NCI-H2227 (cell line): ENCODE results near the gene CDH4.

Experiments used
- DNase-seq: peaks from one replicate; lab custom pipeline; 2025; ENCODE audit not compliant: unreplicated experiment; lab: John Stamatoyannopoulos, UW

CDH4 gene

GRCh38 chr20:61755971-61756845 lies 504.1 kb downstream of the CDH4 start:
- DNase-seq: no peak

DNA sequence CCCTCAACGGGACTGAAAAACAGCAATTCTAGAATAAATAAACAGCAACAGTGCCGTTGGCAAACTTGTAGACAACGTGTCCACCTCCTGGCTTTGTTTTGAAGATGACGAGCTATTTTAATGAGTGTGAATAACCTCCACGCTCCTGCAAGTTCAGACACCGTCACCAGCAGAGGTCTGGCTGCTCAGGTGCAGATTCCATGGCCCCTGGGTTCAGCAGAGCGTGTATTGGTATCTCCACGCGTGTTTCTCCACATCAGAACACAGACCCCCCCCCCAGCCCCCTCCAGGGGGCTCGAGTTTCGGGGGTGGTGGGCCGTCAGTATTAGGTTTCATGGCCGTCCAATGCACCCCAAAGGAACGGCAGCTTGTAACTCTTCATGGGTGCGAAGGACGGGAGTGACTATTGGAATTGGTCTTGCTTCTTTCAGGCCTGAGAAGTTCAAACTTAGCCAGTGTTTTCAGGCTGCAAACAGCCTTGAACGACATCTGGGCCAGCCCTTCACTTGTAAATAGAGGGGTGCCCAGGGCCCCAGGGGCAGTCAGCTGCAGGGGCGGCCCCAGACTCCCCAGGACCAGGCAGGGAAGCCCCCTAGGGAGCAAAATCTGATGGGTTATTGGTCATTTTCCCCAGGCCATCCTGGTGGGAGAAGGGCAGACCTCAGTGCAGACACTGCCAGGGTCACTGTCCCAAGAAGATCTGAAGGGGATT lies 505.1 kb downstream of the CDH4 start:
- no peak for DNase-seq

GRCh38 chr20:61757678-61758563 lies 505.9 kb downstream of the CDH4 start:
- no peak for DNase-seq

- DNase-seq: no peak
These were observed 506.6 kb downstream of the CDH4 start for GRCh38 chr20:61758564-61759200.

DNA sequence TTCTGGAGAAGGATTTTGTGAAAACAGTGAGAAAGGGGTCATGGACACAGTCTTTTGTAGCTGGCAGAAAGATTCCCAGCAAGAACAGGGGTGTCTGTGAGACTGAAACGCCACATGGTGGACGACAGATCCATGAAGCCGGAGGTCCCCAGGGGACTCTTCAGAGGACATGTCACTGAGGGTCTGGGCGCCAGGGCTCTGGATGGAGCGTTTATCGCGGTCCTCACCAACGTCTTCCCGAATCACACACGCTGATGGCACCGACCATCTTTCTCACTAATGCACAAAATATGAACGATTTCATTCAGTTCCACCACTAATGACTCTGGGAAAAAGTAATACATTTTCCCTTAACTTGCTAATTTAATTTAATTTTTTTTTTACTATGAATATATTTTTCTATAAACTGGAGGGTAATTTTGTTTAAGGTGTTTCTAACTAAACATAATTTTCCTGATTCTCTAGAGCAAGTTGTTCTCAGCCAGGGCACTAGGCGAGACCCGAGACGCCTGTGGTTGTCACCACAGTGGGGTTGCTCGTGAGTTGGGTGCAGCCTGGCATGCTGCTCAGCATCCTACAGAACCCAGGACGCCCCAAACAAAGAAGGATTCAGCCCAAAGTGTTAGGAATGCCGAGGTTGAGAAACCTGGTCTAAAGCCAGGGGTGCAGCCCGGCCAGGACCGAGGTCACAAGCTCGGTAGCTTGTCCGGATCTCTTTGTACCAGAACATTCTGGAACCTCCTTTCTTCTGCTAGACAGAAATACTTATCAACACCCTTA lies 507.4 kb downstream of the CDH4 start:
- no peak for DNase-seq

- no peak for DNase-seq
These were observed 508.3 kb downstream of the CDH4 start for GRCh38 chr20:61760321-61760720.

GRCh38 chr20:61760731-61761130 lies 508.7 kb downstream of the CDH4 start:
- DNase-seq: no peak

DNA sequence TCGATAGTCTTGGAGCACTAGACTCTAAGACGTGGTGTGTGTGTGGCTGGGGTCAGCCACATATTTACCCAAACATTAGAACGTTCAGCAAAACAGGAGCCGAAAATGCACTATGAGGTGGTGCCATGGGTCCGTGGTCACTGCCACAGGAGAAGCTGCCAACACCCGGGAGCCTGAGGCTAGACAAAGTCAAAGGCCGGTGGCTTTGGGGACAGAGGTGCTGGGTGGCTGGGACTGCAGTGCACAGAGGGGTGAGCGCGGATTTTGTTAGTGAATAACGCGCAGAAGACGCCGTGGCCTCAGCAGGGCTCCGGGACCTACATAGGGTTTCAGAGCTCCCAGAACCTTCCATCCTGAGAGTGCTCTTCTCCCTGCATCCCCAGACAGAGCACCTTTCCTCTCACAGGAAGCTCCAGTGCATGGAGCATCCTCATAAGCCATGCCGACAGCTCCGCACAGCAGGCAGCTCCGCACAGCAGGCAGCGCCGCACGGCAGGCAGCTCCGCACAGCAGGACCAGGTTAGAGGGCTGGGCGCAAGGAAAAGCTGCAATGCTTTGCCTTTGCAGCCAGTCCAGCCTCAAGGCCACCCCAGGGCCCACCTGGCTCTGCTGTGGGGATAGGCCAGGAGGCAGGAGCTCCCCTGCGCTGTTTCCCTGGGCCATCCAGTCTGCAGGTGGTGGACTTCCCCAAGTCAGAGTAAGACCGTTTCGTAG lies 509.5 kb downstream of the CDH4 start:
- DNase-seq: no peak

DNA sequence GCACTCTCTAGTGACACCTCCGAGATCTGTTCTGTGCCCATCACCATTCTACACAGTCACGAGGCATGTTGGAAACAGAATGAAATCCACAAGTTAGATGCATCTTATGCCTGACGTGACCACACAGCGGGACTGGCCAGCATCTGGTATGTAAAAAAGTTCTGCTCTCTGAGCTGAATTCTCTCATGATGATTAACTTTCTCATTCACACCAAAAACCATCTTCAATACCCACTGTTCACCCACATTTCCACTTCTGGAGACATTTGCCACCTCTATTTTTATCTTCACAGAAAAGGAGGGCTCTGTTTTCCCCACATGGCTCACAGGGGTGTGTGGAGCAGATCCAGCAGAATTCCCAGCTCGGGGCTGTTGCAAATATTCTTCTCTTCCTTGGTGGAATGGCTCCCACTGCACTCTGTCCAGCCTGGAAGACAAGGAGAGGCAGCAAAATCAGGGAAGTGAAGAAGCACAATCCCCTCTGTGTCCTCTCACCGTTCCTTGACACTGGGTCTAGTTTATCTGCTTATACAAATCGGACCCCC lies 510.2 kb downstream of the CDH4 start:
- no peak for DNase-seq

- no peak for DNase-seq
These were observed 511.1 kb downstream of the CDH4 start for GRCh38 chr20:61762886-61763739.

DNA sequence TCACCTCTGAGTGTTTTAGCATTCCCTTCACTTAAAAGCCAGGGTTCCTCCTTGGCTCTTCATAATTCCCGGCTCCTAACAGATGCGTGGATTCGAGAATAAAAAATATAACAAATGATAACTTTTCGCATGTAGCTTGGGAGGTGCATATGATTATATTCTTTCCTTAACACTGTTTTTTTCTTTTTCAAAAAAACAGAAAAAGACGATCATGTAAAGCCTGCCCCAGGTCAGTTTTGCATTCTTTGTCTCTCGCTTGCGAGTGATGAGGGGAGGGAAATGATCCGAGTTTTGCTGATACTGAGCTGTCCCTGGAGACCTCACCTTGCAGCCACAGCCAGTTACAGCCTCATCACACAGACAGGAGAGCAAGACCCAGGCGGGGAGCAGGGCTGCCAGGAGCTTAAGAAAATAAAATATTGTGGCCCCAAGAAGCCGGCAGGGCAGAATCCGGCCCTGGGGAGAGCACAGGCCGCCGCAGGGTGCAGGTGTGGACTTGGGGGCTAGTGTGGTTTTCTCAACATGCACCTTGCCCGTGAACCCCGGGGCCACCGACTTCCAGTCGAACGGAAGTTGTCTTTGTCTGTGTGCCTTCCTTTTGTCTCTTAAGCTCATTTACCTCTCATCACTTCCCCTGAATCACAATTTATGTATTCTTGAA lies 511.8 kb downstream of the CDH4 start:
- DNase-seq: no peak

DNA sequence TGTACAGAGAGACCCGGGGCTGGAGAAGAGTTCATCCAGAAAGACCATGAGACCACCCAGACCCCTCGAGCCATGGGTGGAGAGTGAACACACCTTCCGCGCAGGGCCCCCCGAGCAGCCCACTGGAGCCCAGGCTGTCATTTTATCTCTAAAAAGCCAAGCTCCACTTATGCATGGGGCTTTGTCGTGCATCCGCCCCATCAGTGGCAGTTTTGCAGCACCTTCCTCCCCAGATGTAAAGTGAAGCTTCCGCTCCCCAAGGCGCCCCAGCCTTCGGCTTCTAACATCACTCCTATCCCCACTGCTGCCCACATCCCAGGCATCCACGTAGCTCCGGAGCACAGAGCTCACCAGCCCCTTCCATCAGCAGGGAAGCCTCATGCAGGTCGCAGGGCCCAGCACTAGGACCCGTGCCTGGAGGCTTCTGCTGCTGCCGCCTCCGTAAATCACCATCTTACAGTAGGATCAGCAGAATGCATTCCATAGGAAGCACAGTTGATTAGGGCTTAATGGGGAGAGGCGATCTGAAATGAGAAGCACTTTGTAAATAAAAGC lies 512.5 kb downstream of the CDH4 start:
- DNase-seq: no peak

- DNase-seq: no peak
These were observed 513.2 kb downstream of the CDH4 start for GRCh38 chr20:61765081-61765870.

GRCh38 chr20:61765871-61766654 lies 514.0 kb downstream of the CDH4 start:
- no peak for DNase-seq

- DNase-seq: no peak
These were observed 515.0 kb downstream of the CDH4 start for GRCh38 chr20:61766921-61767610.
